HUES6 (cell line): ENCODE measurements around the gene CYP27A1.
A peak's percentile ranks its signal among the peaks of the same experiment; 100 is the strongest.

ENCODE experiments used
- H3K27ac ChIP-seq: 2 replicates; pipeline ENCODE4 v1.7.0; 2013; ENCODE audit warnings: low read depth, mild to moderate bottlenecking, low read length, inconsistent platforms
- H3K27me3 ChIP-seq: 2 replicates; pipeline ENCODE4 v1.6.1; 2013; ENCODE audit warnings: low read length; ENCODE audit not compliant: control insufficient read depth, insufficient read depth
- H3K36me3 ChIP-seq: 2 replicates; pipeline ENCODE4 v1.6.1; 2013; ENCODE audit warnings: low read length; ENCODE audit not compliant: control insufficient read depth, insufficient read depth
- H3K4me1 ChIP-seq: 2 replicates; pipeline ENCODE4 v1.6.1; 2013; ENCODE audit warnings: low read length; ENCODE audit not compliant: control insufficient read depth, insufficient read depth
- H3K4me3 ChIP-seq: 2 replicates; pipeline ENCODE4 v1.5.1; 2013; ENCODE audit warnings: low read depth, low read length
- H3K9ac ChIP-seq: one replicate; pipeline ENCODE4 v1.6.1; 2013; ENCODE audit warnings: mild to moderate bottlenecking, low read length
- H3K9me3 ChIP-seq: 2 replicates; pipeline ENCODE4 v1.6.1; 2013; ENCODE audit warnings: low read depth, low read length; ENCODE audit not compliant: control insufficient read depth, insufficient read depth

CYP27A1 gene

DNA sequence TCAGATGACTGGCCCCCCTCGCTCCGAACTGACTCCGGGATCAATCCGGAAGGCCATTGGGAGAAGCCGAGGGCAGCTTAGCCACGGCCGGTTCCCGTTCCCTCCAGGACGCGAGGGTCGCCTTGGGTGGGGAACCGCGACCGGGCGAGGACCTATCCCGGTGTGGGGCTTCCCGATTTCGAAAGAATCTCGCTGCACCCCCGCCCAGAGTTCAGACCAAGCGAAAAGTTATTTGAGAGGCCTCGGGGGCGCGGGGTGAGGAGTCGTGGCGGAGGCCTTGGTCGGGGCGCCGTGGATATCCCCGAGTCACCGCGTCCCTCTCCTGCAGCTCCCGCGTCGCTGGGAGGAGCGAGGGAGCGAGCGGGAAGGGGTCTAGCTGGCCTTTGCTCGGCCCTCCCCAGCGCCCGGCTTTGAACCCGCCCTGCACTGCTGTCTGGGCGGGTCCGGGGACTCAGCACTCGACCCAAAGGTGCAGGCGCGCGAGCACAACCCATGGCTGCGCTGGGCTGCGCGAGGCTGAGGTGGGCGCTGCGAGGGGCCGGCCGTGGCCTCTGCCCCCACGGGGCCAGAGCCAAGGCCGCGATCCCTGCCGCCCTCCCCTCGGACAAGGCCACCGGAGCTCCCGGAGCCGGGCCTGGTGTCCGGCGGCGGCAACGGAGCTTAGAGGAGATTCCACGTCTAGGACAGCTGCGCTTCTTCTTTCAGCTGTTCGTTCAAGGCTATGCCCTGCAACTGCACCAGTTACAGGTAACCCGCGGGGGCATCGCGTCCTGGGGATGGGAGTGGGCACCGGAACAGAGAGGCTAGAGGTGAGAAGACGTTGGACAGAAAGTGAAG is at the start of gene CYP27A1:
CYP27A1 (plus strand) TSS at position 457 of the 837 bp plus-strand sequence; CDS start at position 493, 36 bp downstream.
- peaks cover 31% of the 10 kb centered on the region for H3K27me3 ChIP-seq
- H3K9me3 ChIP-seq, result peaks cover 11% of the 10 kb centered on the region
- no peaks in the 10 kb centered on the region for H3K36me3 ChIP-seq
- H3K27ac ChIP-seq, result no peak within 1 kb of the TSS; the same call in 1 of the 2 replicates
- peak within 1 kb of the TSS; percentile 70 for H3K9ac ChIP-seq
- peak within 1 kb of the TSS; percentile 72 for H3K4me3 ChIP-seq
- H3K4me1 ChIP-seq, result peaks cover 13% of the 10 kb centered on the region; the same call in 1 of the 2 replicates

DNA sequence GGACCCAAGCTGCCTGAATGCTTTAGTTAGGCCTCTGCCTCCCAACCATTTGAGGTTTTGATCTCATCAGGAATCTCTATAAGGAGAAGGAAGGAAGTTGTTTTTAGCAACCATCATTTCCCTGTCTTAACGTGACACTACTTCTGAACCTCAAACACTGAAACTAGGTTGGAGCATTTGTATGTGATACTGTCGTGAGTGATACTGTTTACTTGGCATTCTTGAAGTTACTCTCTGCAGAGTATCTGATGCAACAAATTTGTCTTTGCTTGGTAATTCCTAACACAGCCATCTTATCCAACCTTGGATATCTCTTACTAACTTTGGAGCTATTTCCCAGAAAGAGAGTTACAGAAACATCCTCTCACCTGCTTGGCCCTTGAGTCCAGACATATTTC is 49.2 kb upstream of the CYP27A1 start:
- peaks cover 6% of the 10 kb centered on the region for H3K9me3 ChIP-seq
- H3K4me3 ChIP-seq, result no peak overlapping the region
- H3K27ac ChIP-seq, result no peak overlapping the region
- H3K36me3 ChIP-seq, result peaks cover 22% of the 10 kb centered on the region
- no peak overlapping the region for H3K9ac ChIP-seq
- H3K4me1 ChIP-seq, result peaks cover 26% of the 10 kb centered on the region
- H3K27me3 ChIP-seq, result no peaks in the 10 kb centered on the region

DNA sequence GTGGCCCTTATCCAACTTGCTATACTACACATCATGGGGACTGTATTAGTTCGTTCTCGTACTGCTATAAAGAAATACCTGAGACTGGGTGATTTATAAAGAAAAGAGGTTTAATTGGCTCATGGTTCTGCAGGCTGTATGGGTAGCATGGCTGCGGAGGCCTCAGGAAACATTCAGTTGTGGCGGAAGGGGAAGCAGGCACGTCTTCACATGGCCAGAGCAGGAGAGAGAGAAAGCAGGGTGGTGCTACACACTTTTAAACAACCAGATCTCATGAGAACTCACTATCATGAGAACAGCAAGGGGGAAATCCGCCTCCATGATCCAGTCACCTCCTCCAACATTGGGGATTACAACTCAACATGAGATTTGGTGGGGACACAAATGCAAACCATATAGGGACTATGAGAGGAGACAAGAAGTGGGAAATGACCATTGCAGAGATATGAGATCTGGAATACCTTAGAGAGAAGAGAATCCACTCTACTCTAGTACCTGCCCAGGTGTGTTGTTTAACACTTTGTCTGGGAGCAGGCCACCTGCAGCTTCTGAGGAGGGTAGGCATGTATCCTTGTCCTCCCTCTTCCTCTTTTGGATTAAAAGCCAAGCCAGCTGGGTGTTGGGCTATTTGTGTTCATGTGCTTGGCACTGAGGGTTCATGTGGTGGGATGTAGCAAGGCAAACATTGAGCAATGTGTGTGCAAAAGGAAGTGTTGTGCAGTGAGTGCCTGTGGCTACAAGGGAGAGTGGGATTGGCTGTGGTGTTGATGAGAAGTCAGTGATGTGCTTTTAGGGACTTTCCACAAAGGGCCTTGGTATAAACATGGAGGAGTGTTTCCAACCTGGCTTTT is 48.6 kb upstream of the CYP27A1 start:
- H3K36me3 ChIP-seq, result peaks cover 25% of the 10 kb centered on the region
- H3K4me3 ChIP-seq, result no peak overlapping the region
- peaks cover 26% of the 10 kb centered on the region for H3K4me1 ChIP-seq
- no peak overlapping the region for H3K27ac ChIP-seq
- H3K27me3 ChIP-seq, result no peaks in the 10 kb centered on the region
- peaks cover 2% of the 10 kb centered on the region; the same call in 1 of the 2 replicates for H3K9me3 ChIP-seq
- H3K9ac ChIP-seq, result no peak overlapping the region

DNA sequence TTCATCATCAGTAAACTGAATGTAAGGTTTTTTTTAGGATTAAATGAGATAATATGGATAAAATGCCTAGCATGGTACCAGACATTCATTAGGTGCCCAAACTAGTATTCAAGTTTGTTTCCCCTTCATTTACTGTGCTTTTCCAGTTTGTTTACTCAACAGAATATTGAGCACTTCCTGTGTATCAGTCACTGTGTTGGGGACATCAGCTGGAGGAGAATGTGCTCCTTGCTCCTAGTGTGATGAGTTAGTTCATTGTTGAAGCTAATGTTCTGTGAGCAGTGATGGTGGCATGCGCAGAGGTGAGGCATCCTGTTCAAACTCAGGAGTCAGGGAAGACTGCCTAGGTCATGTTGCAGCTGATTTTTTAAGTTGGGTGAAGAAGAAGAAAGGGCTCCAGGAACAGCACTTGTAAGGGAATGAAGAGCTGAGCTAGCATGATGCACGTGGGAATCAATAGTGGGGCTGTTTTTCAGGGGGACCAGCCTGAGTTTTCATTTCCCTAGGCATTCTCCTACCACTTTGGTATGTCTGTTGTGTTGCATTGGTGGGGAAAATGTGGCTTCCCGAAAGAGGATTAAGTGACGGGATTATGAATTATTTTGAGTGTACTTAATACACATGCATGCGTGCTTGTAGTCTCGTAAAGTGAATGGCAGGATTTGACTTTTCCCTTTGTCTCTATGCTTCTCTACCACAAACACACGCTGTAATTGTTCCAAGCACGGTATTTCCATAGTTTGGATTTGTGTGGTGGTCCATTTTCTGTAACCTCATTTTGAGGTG is 47.6 kb upstream of the CYP27A1 start:
- Histone ChIP-seq H3K9me3 (no peaks in the 10 kb centered on the region), H3K4me3 (no peak overlapping the region), H3K27ac (no peak overlapping the region), H3K9ac (no peak overlapping the region), H3K27me3 (no peaks in the 10 kb centered on the region), H3K36me3 (peaks cover 28% of the 10 kb centered on the region), H3K4me1 (peaks cover 26% of the 10 kb centered on the region)

DNA sequence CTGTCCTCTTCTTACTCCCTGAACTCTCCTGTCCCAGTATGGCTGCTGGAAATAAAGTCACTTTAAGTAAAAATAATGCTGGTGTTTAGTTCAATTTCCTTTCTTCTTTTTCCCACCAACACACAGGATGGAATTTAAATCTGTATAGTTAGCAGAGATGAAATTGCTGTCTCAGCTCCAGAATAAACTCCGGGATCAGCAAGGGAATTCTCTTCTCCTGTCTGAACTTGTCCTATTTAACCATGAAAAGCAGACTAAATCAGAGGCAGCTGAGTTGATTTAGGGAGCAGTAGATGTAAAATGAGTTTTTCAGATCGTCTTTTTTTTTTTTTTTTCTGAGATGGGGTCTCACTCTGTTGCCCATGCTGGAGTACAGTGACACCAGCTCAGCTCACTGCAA is 45.4 kb upstream of the CYP27A1 start:
- no peaks in the 10 kb centered on the region for H3K27me3 ChIP-seq
- peaks cover 23% of the 10 kb centered on the region for H3K4me1 ChIP-seq
- peaks cover 48% of the 10 kb centered on the region for H3K36me3 ChIP-seq

DNA sequence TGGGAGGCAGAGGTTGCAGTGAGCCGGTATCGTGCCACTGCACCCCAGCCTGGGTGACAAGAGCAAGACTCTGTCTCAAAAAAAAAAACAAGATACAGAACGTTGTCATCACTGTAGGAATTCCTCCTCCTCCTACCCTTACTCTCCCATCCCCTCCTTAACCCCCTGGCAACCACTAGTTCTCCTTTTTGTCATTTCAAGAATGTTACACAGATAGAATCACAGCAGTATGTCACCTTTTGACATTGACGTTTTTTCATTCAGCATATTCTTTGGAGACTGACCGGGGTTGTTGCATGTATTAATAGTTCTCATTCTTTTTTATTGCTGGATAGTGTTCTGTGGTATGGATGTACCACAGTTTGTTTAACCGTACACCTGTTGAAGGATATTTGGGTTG is 38.9 kb upstream of the CYP27A1 start:
- no peak overlapping the region for H3K9ac ChIP-seq
- H3K27me3 ChIP-seq, result no peaks in the 10 kb centered on the region
- no peaks in the 10 kb centered on the region for H3K9me3 ChIP-seq
- H3K4me1 ChIP-seq, result no peaks in the 10 kb centered on the region
- peaks cover 89% of the 10 kb centered on the region for H3K36me3 ChIP-seq
- H3K27ac ChIP-seq, result no peak overlapping the region
- no peak overlapping the region for H3K4me3 ChIP-seq

More for the DNA sequence above, 45.4 kb upstream of the CYP27A1 start:
- Histone ChIP-seq H3K27ac (no peak overlapping the region), H3K4me3 (no peak overlapping the region), H3K9ac (no peak overlapping the region), H3K9me3 (no peaks in the 10 kb centered on the region)

DNA sequence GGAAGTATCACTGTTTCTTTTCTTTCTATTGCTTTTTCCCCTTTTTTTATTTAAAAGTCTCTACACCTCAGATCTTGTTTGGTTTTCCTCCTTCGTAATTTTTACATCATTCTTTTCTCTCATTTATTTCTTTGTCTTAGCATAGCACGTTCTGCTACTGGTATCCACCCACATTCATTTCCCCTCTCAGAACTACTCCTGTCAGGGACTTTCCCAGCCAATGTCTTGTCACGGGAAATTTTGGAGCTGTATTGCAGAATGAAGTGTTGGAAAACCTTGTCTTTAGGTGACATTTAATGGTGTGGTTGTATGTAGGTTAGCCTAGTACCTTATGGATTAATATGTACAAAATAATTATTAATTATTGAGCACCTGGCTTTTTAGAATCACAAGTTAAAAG is 37.3 kb upstream of the CYP27A1 start:
- no peak overlapping the region for H3K4me3 ChIP-seq
- no peaks in the 10 kb centered on the region for H3K9me3 ChIP-seq
- H3K27ac ChIP-seq, result no peak overlapping the region
- H3K9ac ChIP-seq, result no peak overlapping the region
- peaks cover 89% of the 10 kb centered on the region for H3K36me3 ChIP-seq
- H3K27me3 ChIP-seq, result no peaks in the 10 kb centered on the region
- H3K4me1 ChIP-seq, result no peaks in the 10 kb centered on the region

- H3K9ac ChIP-seq, result no peak overlapping the region
- no peaks in the 10 kb centered on the region for H3K9me3 ChIP-seq
- H3K27ac ChIP-seq, result no peak overlapping the region
- no peak overlapping the region for H3K4me3 ChIP-seq
- H3K4me1 ChIP-seq, result no peaks in the 10 kb centered on the region
- peaks cover 89% of the 10 kb centered on the region for H3K36me3 ChIP-seq
- no peaks in the 10 kb centered on the region for H3K27me3 ChIP-seq
Observed at GRCh38 chr2:218745160-218745558, 36.8 kb upstream of the CYP27A1 start.

GRCh38 chr2:218745559-218746469 is 36.1 kb upstream of the CYP27A1 start:
- H3K9me3 ChIP-seq, result no peaks in the 10 kb centered on the region
- no peak overlapping the region for H3K27ac ChIP-seq
- peaks cover 89% of the 10 kb centered on the region for H3K36me3 ChIP-seq
- no peak overlapping the region for H3K4me3 ChIP-seq
- H3K4me1 ChIP-seq, result no peaks in the 10 kb centered on the region
- no peaks in the 10 kb centered on the region for H3K27me3 ChIP-seq
- no peak overlapping the region for H3K9ac ChIP-seq

- Histone ChIP-seq H3K9me3 (no peaks in the 10 kb centered on the region), H3K27ac (no peak overlapping the region), H3K9ac (no peak overlapping the region), H3K36me3 (peaks cover 89% of the 10 kb centered on the region), H3K4me3 (no peak overlapping the region), H3K27me3 (no peaks in the 10 kb centered on the region), H3K4me1 (no peaks in the 10 kb centered on the region)
Observed at GRCh38 chr2:218746470-218746795, 35.5 kb upstream of the CYP27A1 start.
